ENCODE measurements around the gene RAB12.

The RAB12 gene

GRCh38 chr18:8625461-8626092 is 16.3 kb downstream of the RAB12 start:
- Histone ChIP-seq H3K4me1 (ENCODE audit: low read depth, poor library complexity, severe bottlenecking) (peaks cover 12% of the 10 kb centered on the region), H3K9ac (no peak overlapping the region), H3K36me3 (ENCODE audit: insufficient read depth) (no peaks in the 10 kb centered on the region), H3K4me3 (IDR thresholded peaks at IDR 0.05; ENCODE audit: insufficient read depth, low read depth, low read length) (no peak overlapping the region), H3K27ac (no peak overlapping the region), H3K27me3 (ENCODE audit: insufficient read depth, low read depth) (no peaks in the 10 kb centered on the region), H4K20me1 (ENCODE audit: insufficient read depth) (no peaks in the 10 kb centered on the region; the same call in 1 of the 2 replicates), H3K4me2 (no peak overlapping the region), H2AFZ (ENCODE audit: low read depth) (no peak overlapping the region), H3K79me2 (ENCODE audit: insufficient read depth, low read depth) (peaks cover 23% of the 10 kb centered on the region; the same call in 1 of the 2 replicates)
- no peak for TF ChIP-seq CTCF (conservative IDR thresholded peaks at IDR 0.05; ENCODE audit: low read depth, low read length)

- no peak overlapping the region for H3K4me2 ChIP-seq
- peaks cover 12% of the 10 kb centered on the region for H3K4me1 ChIP-seq (ENCODE audit: low read depth, poor library complexity, severe bottlenecking)
- no peak overlapping the region for H3K27ac ChIP-seq
- no peak overlapping the region for H2AFZ ChIP-seq (ENCODE audit: low read depth)
- no peaks in the 10 kb centered on the region for H3K27me3 ChIP-seq (ENCODE audit: insufficient read depth, low read depth)
- H3K4me3 ChIP-seq (IDR thresholded peaks at IDR 0.05; ENCODE audit: insufficient read depth, low read depth, low read length), result no peak overlapping the region
- H3K9ac ChIP-seq, result no peak overlapping the region
- TF ChIP-seq CTCF (conservative IDR thresholded peaks at IDR 0.05; ENCODE audit: low read depth, low read length), result no peak
- H4K20me1 ChIP-seq (ENCODE audit: insufficient read depth), result no peaks in the 10 kb centered on the region; the same call in 1 of the 2 replicates
- H3K36me3 ChIP-seq (ENCODE audit: insufficient read depth), result no peaks in the 10 kb centered on the region
- H3K79me2 ChIP-seq (ENCODE audit: insufficient read depth, low read depth), result peaks cover 13% of the 10 kb centered on the region; the same call in 1 of the 2 replicates
Observed at GRCh38 chr18:8626414-8627106, 17.3 kb downstream of the RAB12 start.

- H4K20me1 ChIP-seq (ENCODE audit: insufficient read depth), result no peaks in the 10 kb centered on the region; the same call in 1 of the 2 replicates
- H2AFZ ChIP-seq (ENCODE audit: low read depth), result no peak overlapping the region
- no peak overlapping the region for H3K4me2 ChIP-seq
- no peak overlapping the region for H3K9ac ChIP-seq
- H3K27ac ChIP-seq, result no peak overlapping the region
- peaks cover 8% of the 10 kb centered on the region; the same call in 1 of the 2 replicates for H3K79me2 ChIP-seq (ENCODE audit: insufficient read depth, low read depth)
- no peak for TF ChIP-seq CTCF (conservative IDR thresholded peaks at IDR 0.05; ENCODE audit: low read depth, low read length)
- no peak overlapping the region for H3K4me3 ChIP-seq (IDR thresholded peaks at IDR 0.05; ENCODE audit: insufficient read depth, low read depth, low read length)
- H3K4me1 ChIP-seq (ENCODE audit: low read depth, poor library complexity, severe bottlenecking), result peaks cover 12% of the 10 kb centered on the region
- H3K36me3 ChIP-seq (ENCODE audit: insufficient read depth), result no peaks in the 10 kb centered on the region
- H3K27me3 ChIP-seq (ENCODE audit: insufficient read depth, low read depth), result no peaks in the 10 kb centered on the region
Observed at GRCh38 chr18:8627107-8627472, 17.9 kb downstream of the RAB12 start.

- TF ChIP-seq CTCF (conservative IDR thresholded peaks at IDR 0.05; ENCODE audit: low read depth, low read length), result no peak
- peaks cover 4% of the 10 kb centered on the region; the same call in 1 of the 2 replicates for H3K79me2 ChIP-seq (ENCODE audit: insufficient read depth, low read depth)
- H3K4me1 ChIP-seq (ENCODE audit: low read depth, poor library complexity, severe bottlenecking), result peaks cover 12% of the 10 kb centered on the region
- H3K27me3 ChIP-seq (ENCODE audit: insufficient read depth, low read depth), result no peaks in the 10 kb centered on the region
- H4K20me1 ChIP-seq (ENCODE audit: insufficient read depth), result no peaks in the 10 kb centered on the region; the same call in 1 of the 2 replicates
- H3K36me3 ChIP-seq (ENCODE audit: insufficient read depth), result no peaks in the 10 kb centered on the region
- no peak overlapping the region for H2AFZ ChIP-seq (ENCODE audit: low read depth)
- no peak overlapping the region for H3K4me2 ChIP-seq
- H3K27ac ChIP-seq, result no peak overlapping the region
- H3K9ac ChIP-seq, result no peak overlapping the region
- H3K4me3 ChIP-seq (IDR thresholded peaks at IDR 0.05; ENCODE audit: insufficient read depth, low read depth, low read length), result no peak overlapping the region
Observed at GRCh38 chr18:8627540-8627939, 18.3 kb downstream of the RAB12 start.
